Ishikawa (cell line): ENCODE measurements around the gene URB2.

Source experiments
- TAF1 ChIP-seq: IDR thresholded peaks from 2 replicates; pipeline ENCODE4 v1.6.1; 2012; ENCODE audit warnings: low read depth, mild to moderate bottlenecking
- USF1 ChIP-seq: IDR thresholded peaks from 2 replicates; pipeline ENCODE4 v1.6.1; 2012

DNA sequence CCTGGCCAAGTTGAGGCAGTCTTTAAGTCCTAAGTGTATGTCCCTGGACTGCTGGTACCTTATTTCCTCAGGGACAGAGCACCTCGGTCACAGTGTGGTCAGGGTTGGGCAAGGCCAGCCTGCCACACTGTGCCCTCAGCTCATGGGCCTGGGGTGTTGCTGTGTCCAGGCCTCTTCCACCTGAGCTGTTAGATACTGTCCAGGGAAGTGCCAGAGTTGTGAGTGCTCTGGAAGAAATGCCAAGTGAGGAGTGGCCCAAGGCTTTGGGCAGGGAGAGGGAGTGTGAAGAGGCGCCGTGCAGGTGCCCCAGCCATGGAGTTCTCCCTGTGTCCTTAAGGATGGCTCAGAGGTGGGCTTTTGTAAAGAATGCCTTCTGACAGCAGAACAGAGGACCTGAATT lies 15.3 kb downstream of the URB2 start:
- TF ChIP-seq TAF1, result no peak
- no peak for TF ChIP-seq USF1
